HG03097 (cell line): Measurements from ENCODE around the gene FARP1.

Experiments
- ATAC-seq: cut with Tn5 transposase; IDR thresholded peaks from one replicate; pipeline ENCODE4 v1.9.1; 2021; ENCODE audit not compliant: unreplicated experiment, low FRiP score

Gene FARP1

DNA sequence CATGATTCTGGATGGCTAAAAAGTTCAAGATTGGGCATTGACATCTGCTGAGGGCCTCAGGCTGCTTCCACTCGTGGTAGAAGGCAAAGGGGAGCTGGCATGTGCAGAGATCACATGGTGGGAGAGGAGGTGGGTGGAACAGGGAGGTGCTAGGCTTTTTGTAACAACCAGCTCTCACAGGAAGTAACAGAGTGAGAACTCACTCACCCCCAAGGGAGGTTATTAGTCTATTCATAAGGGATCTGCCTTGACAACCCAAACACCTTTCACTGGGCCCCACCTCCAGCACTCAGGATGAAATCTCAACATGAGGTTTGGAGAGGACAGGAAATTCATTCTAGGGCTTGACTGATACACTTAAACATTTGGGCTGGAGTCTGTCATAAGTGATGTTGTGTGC lies 231.9 kb downstream of the FARP1 start:
- ATAC-seq: no peak

GRCh38 chr13:98377635-98378378 lies 234.9 kb downstream of the FARP1 start:
- ATAC-seq: no peak

GRCh38 chr13:98384739-98385138 lies 241.8 kb downstream of the FARP1 start:
- ATAC-seq: no peak

GRCh38 chr13:98385606-98386005 lies 242.7 kb downstream of the FARP1 start:
- ATAC-seq: no peak

- ATAC-seq: no peak
These were observed 243.7 kb downstream of the FARP1 start for GRCh38 chr13:98386637-98387036.

DNA sequence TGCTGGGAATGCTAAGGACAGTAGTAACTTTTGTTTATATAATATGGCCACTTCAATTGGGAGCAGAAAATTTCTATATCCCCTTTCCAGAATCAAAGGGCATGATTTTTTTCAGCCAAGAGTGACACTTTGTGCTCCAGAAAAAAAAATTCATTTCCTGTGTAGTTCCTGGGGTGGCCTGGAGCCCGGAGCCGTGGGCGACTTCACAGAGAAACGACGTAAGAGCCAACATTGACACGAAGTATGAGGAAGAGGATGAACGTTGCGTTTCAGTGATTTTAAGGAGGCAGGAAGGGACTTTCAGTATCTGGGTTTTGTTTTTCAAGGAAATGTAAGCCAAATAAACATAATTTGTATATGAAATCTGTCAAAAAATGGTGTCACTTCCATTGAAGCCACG lies 246.4 kb downstream of the FARP1 start:
- ATAC-seq: no peak

- no peak for ATAC-seq
These were observed 247.3 kb downstream of the FARP1 start for GRCh38 chr13:98390086-98390715.

GRCh38 chr13:98393873-98394272 lies 251.0 kb downstream of the FARP1 start:
- no peak for ATAC-seq

DNA sequence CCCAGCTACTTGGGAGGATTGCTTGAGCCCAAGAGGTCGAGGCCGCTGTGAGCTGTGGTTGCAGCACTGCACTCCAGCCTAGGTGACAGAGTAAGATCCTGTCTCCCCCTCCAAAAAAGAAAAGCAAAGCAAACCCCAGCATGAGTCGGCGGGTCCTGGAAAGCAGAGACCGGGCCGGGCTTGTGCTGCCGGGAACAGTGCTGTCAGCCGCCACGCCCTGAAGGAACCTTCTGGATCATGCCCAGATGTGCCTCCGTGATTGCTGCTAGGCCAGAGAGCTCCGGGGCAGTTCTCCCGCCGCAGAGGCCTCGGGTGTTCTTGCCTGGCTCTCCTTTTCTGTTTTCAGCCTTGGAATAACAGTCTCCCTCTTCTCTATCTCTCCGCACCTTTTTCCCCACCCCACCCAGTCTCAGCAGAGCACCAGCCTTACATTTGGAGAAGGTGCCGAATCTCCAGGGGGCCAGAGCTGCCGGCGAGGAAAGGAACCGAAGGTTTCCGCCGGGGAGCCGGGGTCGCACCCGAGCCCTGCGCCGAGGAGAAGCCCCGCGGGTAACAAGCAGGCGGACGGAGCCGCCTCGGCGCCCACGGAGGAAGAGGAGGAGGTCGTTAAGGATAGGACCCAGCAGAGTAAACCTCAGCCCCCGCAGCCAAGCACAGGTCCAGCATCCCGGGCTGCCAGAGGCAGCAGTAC lies 252.1 kb downstream of the FARP1 start:
- ATAC-seq: no peak

GRCh38 chr13:98396071-98396710 lies 253.3 kb downstream of the FARP1 start:
- ATAC-seq: no peak

GRCh38 chr13:98397221-98397620 lies 254.3 kb downstream of the FARP1 start:
- no peak for ATAC-seq

DNA sequence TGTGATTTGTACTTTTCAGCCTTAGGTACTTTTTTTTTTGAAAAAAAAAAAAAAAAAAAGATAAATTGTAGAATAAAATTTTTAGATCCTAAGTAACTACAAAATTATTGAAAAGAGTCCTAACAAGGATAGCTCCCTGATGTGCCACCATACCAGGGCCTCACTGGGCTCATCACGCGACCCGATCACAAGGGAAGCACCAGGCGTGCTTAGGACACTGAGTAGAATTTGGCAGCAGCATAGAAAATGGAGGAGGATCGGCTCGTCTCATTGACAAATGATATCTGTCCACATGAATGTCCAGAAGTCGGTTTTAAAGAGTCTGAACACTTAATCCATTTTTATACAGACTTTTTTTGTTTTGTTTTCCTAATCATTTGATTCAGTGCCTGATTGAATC lies 255.0 kb downstream of the FARP1 start:
- ATAC-seq: no peak

DNA sequence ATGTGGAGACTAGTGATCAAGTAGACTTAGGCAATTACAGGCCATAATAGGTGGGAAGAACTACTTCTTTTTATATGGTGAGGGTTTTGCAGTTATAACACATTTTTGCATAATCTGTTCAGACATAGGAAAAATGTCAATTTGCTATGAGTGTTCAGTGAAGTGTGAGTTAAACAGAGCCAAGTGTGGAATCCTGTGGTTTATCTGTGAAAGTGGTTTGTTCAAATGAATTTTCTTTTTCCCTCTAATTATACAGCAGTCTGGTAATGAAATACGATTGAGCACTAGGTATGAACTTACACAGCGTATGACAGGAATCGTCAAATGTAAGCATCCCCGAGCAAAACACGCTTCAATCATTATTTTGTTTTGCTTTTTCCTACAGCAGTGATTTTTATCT lies 255.7 kb downstream of the FARP1 start:
- ATAC-seq: no peak

DNA sequence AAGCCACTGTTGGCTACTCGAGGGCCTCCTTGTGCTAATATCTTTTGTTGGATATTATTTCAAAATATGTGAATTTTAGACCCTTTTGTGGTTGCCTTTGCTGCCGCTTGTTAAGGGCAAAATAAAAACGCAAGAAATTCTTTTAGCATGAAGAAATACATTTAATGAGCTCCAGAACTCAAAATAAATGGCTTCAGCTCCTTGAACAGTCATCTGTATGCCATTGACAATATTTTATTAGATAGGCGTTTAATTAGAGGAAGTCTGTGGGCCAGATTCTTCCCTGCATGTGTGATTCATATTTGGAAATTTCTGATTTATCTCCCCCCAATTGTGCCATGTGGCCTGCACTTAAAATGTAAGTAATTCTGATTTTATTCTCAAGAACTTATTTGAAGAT lies 256.9 kb downstream of the FARP1 start:
- ATAC-seq: no peak

GRCh38 chr13:98401934-98402333 lies 259.0 kb downstream of the FARP1 start:
- ATAC-seq: no peak

DNA sequence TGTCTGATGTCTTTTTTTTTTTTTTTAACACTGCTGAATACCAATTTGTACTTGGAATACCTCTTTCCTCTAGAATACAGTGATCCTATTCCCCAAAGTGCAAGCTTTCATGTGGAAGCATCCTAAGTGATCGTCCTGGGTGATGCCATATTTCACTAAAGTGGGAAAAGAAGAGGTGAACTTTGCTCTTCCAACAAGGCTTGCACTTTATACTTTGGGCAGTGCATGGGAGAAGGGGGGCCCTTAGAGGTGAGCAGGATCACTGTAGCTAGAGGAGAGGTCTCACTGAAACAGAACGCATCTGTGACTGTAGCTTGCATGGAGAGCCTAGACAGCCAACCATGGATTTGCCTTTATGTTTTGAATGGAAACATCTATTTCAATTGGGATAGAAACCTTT lies 260.2 kb downstream of the FARP1 start:
- ATAC-seq: no peak

- no peak for ATAC-seq
These were observed 262.2 kb downstream of the FARP1 start for GRCh38 chr13:98405107-98405571.

GRCh38 chr13:98405690-98406344 lies 262.9 kb downstream of the FARP1 start:
- no peak for ATAC-seq

DNA sequence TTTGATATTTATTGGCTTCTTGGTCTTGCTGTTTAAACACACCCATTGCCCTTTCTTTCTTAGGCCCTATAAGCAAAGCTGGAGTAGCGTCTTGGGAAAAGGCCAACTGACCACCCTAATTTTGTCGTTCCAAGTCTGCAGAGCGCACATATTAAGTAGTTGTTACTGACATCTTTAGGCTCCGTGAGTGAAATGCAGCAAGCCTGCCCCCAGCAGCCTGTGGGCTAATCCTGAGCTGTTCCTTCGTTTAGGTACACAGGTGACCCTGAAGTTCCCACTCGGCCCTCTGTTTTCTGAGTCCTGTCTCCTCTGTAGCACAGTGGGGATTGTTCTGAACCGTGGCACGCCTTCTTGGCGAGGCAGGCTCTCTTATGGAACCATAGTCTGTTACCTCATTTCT lies 263.5 kb downstream of the FARP1 start:
- ATAC-seq: no peak

DNA sequence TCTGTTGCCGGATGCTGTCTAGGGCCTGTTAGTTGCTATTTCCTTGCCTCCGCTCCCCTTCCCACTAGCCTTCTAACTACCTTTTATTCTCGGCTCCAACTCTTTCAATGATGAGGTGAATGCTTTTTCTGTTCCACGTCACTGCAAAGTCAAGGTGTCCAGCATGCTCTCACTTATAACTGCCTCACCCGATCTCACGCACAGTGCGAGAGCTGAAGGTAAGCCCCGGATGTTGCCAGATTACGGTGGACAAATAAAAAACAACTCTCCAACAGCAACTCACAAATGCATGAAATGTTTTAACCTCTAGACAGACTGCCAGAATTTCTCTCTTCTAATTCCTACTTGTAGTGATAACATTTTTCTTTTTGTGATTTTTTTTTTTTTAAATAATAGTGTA lies 264.1 kb downstream of the FARP1 start:
- no peak for ATAC-seq

DNA sequence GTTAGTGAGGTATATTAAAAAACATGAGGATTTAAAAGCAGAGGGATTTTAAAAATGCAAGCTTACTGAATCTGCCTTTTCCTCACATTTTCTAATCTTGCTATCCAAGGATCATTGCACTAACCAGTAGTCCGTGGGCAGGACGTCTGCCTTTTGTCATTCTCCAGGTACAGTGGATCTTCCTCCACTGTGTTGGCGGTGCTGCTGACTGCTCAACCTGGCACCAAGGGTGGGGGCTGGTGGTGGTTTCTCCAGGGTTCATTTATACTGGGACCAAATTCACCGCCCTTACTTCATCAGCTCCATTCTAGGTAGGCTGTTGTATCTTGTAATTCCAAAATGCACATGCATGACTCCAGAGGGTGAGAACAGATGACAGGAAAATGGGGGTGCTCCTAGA lies 264.7 kb downstream of the FARP1 start:
- ATAC-seq: no peak
